SU-DHL-6 (cell line): Measurements from ENCODE around the gene PIN1.

ENCODE experiments used
- EZH2phosphoT487 ChIP-seq: fragments of 200-600 bp; sonication (generic), shearing (Covaris generic); conservative IDR thresholded peaks from 2 replicates; pipeline ENCODE4 v1.6.1; 2018; ENCODE audit warnings: mild to moderate bottlenecking, antibody characterized with exemption, low read length, moderate library complexity, mixed read lengths
- TF ChIP-seq, protein P1 (sequence below): fragments of 200-600 bp; sonication (generic); IDR thresholded peaks from one replicate; pipeline ENCODE4 v1.5.1; 2017; ENCODE audit warnings: antibody characterized with exemption, mild to moderate bottlenecking, low read length, moderate library complexity; ENCODE audit not compliant: insufficient read depth, poor library complexity, severe bottlenecking

GRCh38 chr19:9842834-9843625 lies 7.9 kb downstream of the PIN1 start:
- TF ChIP-seq, protein P1, sequence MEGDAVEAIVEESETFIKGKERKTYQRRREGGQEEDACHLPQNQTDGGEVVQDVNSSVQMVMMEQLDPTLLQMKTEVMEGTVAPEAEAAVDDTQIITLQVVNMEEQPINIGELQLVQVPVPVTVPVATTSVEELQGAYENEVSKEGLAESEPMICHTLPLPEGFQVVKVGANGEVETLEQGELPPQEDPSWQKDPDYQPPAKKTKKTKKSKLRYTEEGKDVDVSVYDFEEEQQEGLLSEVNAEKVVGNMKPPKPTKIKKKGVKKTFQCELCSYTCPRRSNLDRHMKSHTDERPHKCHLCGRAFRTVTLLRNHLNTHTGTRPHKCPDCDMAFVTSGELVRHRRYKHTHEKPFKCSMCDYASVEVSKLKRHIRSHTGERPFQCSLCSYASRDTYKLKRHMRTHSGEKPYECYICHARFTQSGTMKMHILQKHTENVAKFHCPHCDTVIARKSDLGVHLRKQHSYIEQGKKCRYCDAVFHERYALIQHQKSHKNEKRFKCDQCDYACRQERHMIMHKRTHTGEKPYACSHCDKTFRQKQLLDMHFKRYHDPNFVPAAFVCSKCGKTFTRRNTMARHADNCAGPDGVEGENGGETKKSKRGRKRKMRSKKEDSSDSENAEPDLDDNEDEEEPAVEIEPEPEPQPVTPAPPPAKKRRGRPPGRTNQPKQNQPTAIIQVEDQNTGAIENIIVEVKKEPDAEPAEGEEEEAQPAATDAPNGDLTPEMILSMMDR: no peak
- no peak for TF ChIP-seq EZH2phosphoT487
